DOHH2 (cell line): ENCODE data around the gene TOR4A.

Source experiments
- H3F3A ChIP-seq: fragments of 200-600 bp; sonication (generic), shearing (Covaris generic); 2 replicates; pipeline ENCODE4 v1.6.0; 2016; ENCODE audit warnings: antibody characterized with exemption, mild to moderate bottlenecking; ENCODE audit not compliant: control insufficient read depth, insufficient read depth
- H3K27ac ChIP-seq: fragments of 200-600 bp; sonication (generic); 2 replicates; pipeline ENCODE4 v1.5.1; 2014; ENCODE audit warnings: low read depth, mild to moderate bottlenecking, low read length, moderate library complexity
- H3K27me3 ChIP-seq: fragments of 200-600 bp; sonication (generic); 2 replicates; pipeline ENCODE4 v1.6.1; 2014; ENCODE audit warnings: mild to moderate bottlenecking, low read length, mixed read lengths; ENCODE audit not compliant: control insufficient read depth
- H3K36me3 ChIP-seq: fragments of 200-600 bp; sonication (generic); 2 replicates; pipeline ENCODE4 v1.6.1; 2014; ENCODE audit warnings: mild to moderate bottlenecking, low read length, moderate library complexity, mixed read lengths; ENCODE audit not compliant: control insufficient read depth
- H3K4me1 ChIP-seq: fragments of 200-600 bp; sonication (generic); 2 replicates; pipeline ENCODE4 v1.6.1; 2014; ENCODE audit warnings: mild to moderate bottlenecking, low read length, mixed read lengths; ENCODE audit not compliant: control insufficient read depth
- H3K4me2 ChIP-seq: fragments of 200-600 bp; sonication (generic); 2 replicates; pipeline ENCODE4 v1.6.0; 2014; ENCODE audit warnings: mild to moderate bottlenecking, low read length, moderate library complexity
- H3K4me3 ChIP-seq: fragments of 200-600 bp; sonication (generic); 2 replicates; pipeline ENCODE4 v1.5.1; 2014; ENCODE audit warnings: mild to moderate bottlenecking, low read length, mixed read lengths
- H3K79me2 ChIP-seq: fragments of 200-600 bp; sonication (generic); 2 replicates; pipeline ENCODE4 v1.6.1; 2014; ENCODE audit warnings: mild to moderate bottlenecking, low read length, mixed read lengths; ENCODE audit not compliant: control insufficient read depth
- H3K9me2 ChIP-seq: fragments of 200-600 bp; sonication (generic); replicated peaks from 2 replicates; pipeline ENCODE4 v1.6.1; 2014; ENCODE audit warnings: mild to moderate bottlenecking, low read length, mixed read lengths; ENCODE audit not compliant: control insufficient read depth
- H3K9me3 ChIP-seq: fragments of 200-600 bp; sonication (generic); 2 replicates; pipeline ENCODE4 v1.6.1; 2014; ENCODE audit warnings: antibody characterized with exemption, low read length, mixed read lengths; ENCODE audit not compliant: control insufficient read depth, insufficient read depth
- H4K20me1 ChIP-seq: fragments of 200-600 bp; sonication (generic); 2 replicates; pipeline ENCODE4 v1.6.0; 2014; ENCODE audit warnings: low read depth, mild to moderate bottlenecking, antibody characterized with exemption, low read length, moderate library complexity; ENCODE audit not compliant: control insufficient read depth, insufficient read depth
- CTCF ChIP-seq: fragments of 200-600 bp; sonication (generic); IDR thresholded peaks from one replicate; pipeline ENCODE4 v1.5.1; 2014; ENCODE audit warnings: antibody characterized with exemption, mild to moderate bottlenecking, low read depth, low read length; ENCODE audit not compliant: poor library complexity, severe bottlenecking
- EZH2phosphoT487 ChIP-seq: fragments of 200-600 bp; sonication (generic); IDR thresholded peaks from 2 replicates; pipeline ENCODE4 v1.6.1; 2017; ENCODE audit warnings: borderline replicate concordance, mild to moderate bottlenecking, antibody characterized with exemption, low read length, moderate library complexity, mixed read lengths

The TOR4A gene

DNA sequence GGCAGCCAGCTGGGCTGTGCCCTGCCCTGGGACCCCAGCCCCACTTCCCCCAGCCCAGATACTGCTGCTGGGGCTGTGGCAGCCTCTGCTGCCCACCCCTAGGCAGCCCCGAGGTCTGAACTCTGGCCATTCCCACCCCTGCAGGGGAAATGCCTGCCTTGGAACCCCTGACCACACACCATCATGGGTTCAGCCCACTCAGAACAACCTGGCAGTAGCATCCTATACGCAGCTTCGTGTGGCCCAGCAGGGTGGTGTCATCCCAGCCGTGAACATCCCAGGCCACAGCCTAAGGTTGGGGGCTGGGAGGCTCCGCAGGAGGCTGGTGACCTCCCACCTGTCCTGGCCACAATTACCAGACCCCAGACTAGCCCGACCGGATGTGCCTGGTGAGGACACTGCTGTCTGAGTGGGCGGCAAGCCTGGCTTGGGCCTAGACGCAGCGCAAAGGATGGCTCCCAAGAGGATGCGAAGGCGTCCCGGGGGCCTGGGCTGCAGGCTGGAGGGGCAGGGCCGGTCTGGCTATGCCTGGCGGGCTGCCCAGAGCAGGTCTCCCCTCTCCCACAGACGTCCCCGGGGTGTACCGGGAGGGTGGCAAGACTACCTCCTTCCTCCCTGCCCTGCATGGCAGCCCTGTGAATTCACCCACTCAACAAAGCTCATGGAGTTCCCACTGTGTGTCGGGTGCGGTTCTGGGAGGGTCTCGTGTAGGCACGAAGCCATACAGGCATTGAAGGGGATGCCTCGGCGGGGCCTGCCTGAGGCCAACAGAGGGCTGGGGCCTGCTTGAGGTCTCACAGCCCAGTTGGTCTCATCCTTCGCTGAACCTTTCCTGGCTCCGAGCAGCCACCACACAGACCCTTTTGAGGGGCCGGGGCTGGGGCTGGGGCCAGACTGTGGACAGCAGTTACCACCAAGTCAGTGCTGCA lies 48.3 kb upstream of the TOR4A start:
- Histone ChIP-seq H3F3A (peaks cover 2% of the 10 kb centered on the region), H3K27ac (no peak overlapping the region), H3K36me3 (no peaks in the 10 kb centered on the region), H4K20me1 (no peaks in the 10 kb centered on the region), H3K9me3 (no peaks in the 10 kb centered on the region), H3K4me1 (peaks cover 23% of the 10 kb centered on the region), H3K9me2 (no peaks in the 10 kb centered on the region), H3K4me2 (no peak overlapping the region), H3K79me2 (no peaks in the 10 kb centered on the region), H3K4me3 (no peak overlapping the region), H3K27me3 (peaks cover 13% of the 10 kb centered on the region)
- no peak for TF ChIP-seq EZH2phosphoT487
- no peak for TF ChIP-seq CTCF

- Histone ChIP-seq H4K20me1 (no peaks in the 10 kb centered on the region), H3K4me2 (no peak overlapping the region), H3K9me3 (no peaks in the 10 kb centered on the region), H3K36me3 (no peaks in the 10 kb centered on the region), H3K9me2 (no peaks in the 10 kb centered on the region), H3K27ac (no peak overlapping the region), H3K27me3 (peaks cover 13% of the 10 kb centered on the region), H3K79me2 (no peaks in the 10 kb centered on the region), H3K4me3 (no peak overlapping the region), H3F3A (no peaks in the 10 kb centered on the region), H3K4me1 (peaks cover 23% of the 10 kb centered on the region)
- no peak for TF ChIP-seq EZH2phosphoT487
- TF ChIP-seq CTCF, result no peak
Measured at GRCh38 chr9:137229903-137230704, 47.4 kb upstream of the TOR4A start.

DNA sequence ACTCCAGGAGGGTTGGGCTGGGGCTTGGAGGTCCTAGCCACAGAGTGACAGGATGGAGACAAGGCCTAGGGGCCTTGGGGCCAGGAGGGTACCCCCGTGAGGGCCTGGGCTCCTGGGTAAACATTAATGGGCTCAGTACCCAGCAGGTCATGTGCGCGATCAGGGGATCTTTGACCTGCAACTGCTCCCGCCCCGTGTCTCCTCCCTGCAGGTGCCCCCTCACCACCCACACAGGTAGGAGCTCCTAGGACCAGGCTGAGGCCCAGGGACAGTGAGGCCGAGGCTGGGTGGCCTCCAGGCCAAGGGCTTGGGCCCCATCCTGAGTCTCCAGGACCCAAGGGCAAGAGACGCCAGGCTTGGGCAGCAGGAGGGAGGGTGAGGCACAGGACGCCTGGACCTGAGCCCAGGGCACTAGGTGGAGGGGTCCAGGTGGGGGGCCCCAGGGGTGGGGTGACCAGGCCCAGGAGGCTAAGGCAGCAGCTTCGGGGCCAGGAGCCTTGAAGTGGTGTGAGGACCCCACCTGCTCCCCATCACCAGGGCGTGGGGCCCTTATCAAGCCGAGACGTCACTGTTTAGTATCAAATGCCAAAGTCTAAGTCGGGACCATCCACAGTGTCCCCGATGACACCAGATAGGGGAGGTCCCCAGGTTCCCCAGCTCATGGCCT lies 46.7 kb upstream of the TOR4A start, which contains the start of gene SLC34A3:
Gene SLC34A3 (plus strand): TSS at position 197 of the 667 bp plus-strand sequence. CDS start 802 bp downstream, outside the sequence.
- Histone ChIP-seq H3K36me3 (no peaks in the 10 kb centered on the region), H3K4me1 (peaks cover 26% of the 10 kb centered on the region), H3F3A (no peaks in the 10 kb centered on the region), H3K4me3 (no peak within 1 kb of the TSS), H4K20me1 (no peaks in the 10 kb centered on the region), H3K9me2 (no peaks in the 10 kb centered on the region), H3K27me3 (peaks cover 13% of the 10 kb centered on the region), H3K27ac (no peak within 1 kb of the TSS), H3K4me2 (no peak within 1 kb of the TSS), H3K79me2 (no peaks in the 10 kb centered on the region), H3K9me3 (no peaks in the 10 kb centered on the region)
- TF ChIP-seq EZH2phosphoT487 (no peak), CTCF (no peak)
